ENCODE results near the gene OLFML2A.

OLFML2A gene

DNA sequence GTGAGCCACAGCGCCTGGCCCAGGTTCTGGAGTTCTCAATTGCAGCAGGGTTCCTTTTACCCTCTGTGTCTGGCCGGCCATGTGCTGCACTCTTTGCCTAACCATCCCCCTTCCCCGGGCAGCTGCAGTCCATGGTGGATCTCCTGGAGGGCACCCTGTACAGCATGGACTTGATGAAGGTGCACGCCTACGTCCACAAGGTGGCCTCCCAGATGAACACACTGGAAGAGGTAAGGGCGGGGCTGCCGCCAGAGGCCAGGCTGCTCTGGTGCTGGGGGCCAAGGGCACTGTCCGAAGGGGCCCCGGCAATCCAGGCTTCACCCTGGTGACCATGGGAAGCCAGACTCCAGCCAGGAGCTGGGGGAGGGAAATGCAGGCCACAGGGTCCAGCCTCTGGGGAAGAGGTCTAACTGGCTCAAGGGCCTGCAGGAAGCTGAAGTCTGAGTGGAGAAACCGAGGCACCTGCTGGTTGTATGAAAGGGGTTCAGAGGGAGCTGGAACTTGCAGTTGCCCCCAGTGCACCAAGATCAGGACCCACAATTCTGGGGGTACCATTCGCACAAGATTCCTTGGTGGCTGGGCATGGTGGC, 18.1 kb downstream of the OLFML2A start:
- Histone ChIP-seq H3K79me2 (ENCODE audit: low read length) (no peaks in the 10 kb centered on the region), H3K9me3 (ENCODE audit: insufficient read depth, low read length) (no peaks in the 10 kb centered on the region), H3K27me3 (ENCODE audit: low read depth, low read length) (no peaks in the 10 kb centered on the region), H4K20me1 (ENCODE audit: insufficient read depth, low read length) (no peaks in the 10 kb centered on the region), H3K27ac (ENCODE audit: low read length) (no peak overlapping the region), H3K4me1 (ENCODE audit: low read length) (peaks cover 6% of the 10 kb centered on the region), H3K4me3 (ENCODE audit: low read length) (no peak overlapping the region), H3K4me2 (ENCODE audit: low read length) (no peak overlapping the region), H3K9ac (ENCODE audit: low read length) (no peak overlapping the region), H2AFZ (ENCODE audit: low read depth, low read length) (no peak overlapping the region), H3K36me3 (replicated peaks; ENCODE audit: low read depth, low read length) (no peaks in the 10 kb centered on the region)
- no peak for TF ChIP-seq EZH2phosphoT487 (IDR thresholded peaks at IDR 0.05; ENCODE audit: low read depth)
- TF ChIP-seq CTCF (IDR thresholded peaks at IDR 0.05; ENCODE audit: low read depth, low read length) = peak; percentile 25

DNA sequence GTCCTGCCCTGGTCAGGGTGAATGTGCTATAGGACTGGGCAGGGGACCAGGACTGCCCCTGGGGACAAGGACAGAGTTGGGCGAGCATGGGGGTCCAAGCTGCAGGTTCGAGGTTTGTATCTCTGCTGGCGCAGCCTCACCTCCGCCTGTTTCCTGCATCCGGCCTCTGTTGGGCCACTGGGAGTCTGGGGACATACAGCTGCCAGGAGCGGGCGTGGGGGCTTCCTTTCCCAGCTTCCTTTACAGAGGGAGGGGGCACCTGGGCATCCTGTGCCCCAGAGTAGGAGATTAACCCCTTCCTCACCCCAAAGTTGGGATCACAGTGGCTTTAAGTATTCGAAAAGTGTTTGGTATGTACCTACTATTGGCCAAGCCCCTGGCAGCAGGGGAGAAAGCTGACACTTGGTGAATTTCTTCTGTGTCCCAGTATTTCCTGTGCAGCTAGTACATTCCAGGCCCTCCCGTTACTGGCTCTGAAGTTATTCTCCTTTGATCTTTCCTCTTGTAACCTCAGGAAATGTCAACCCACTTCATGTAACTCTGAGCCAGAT, 19.0 kb downstream of the OLFML2A start:
- H3K4me3 ChIP-seq (ENCODE audit: low read length) = no peak overlapping the region
- no peak overlapping the region for H3K27ac ChIP-seq (ENCODE audit: low read length)

GRCh38 chr9:124797343-124798103, 20.6 kb downstream of the OLFML2A start:
- H3K4me3 ChIP-seq (ENCODE audit: low read length) = no peak overlapping the region
- no peaks in the 10 kb centered on the region for H3K27me3 ChIP-seq (ENCODE audit: low read depth, low read length)
- H3K4me2 ChIP-seq (ENCODE audit: low read length) = no peak overlapping the region
- no peaks in the 10 kb centered on the region for H3K79me2 ChIP-seq (ENCODE audit: low read length)
- H2AFZ ChIP-seq (ENCODE audit: low read depth, low read length) = no peak overlapping the region
- H3K36me3 ChIP-seq (replicated peaks; ENCODE audit: low read depth, low read length) = no peaks in the 10 kb centered on the region
- peaks cover 31% of the 10 kb centered on the region for H3K4me1 ChIP-seq (ENCODE audit: low read length)
- TF ChIP-seq EZH2phosphoT487 (IDR thresholded peaks at IDR 0.05; ENCODE audit: low read depth) (no peak), CTCF (IDR thresholded peaks at IDR 0.05; ENCODE audit: low read depth, low read length) (no peak)
- H4K20me1 ChIP-seq (ENCODE audit: insufficient read depth, low read length) = no peaks in the 10 kb centered on the region
- H3K9me3 ChIP-seq (ENCODE audit: insufficient read depth, low read length) = no peaks in the 10 kb centered on the region
- H3K9ac ChIP-seq (ENCODE audit: low read length) = no peak overlapping the region
- no peak overlapping the region for H3K27ac ChIP-seq (ENCODE audit: low read length)

More for the DNA sequence above, 19.0 kb downstream of the OLFML2A start:
- Histone ChIP-seq H3K9me3 (ENCODE audit: insufficient read depth, low read length) (no peaks in the 10 kb centered on the region), H3K4me1 (ENCODE audit: low read length) (peaks cover 16% of the 10 kb centered on the region), H3K79me2 (ENCODE audit: low read length) (no peaks in the 10 kb centered on the region), H4K20me1 (ENCODE audit: insufficient read depth, low read length) (no peaks in the 10 kb centered on the region), H2AFZ (ENCODE audit: low read depth, low read length) (no peak overlapping the region), H3K9ac (ENCODE audit: low read length) (no peak overlapping the region), H3K4me2 (ENCODE audit: low read length) (no peak overlapping the region), H3K36me3 (replicated peaks; ENCODE audit: low read depth, low read length) (no peaks in the 10 kb centered on the region), H3K27me3 (ENCODE audit: low read depth, low read length) (no peaks in the 10 kb centered on the region)
- TF ChIP-seq CTCF (IDR thresholded peaks at IDR 0.05; ENCODE audit: low read depth, low read length) (no peak), EZH2phosphoT487 (IDR thresholded peaks at IDR 0.05; ENCODE audit: low read depth) (no peak)

GRCh38 chr9:124799274-124800006, 22.5 kb downstream of the OLFML2A start:
- Histone ChIP-seq H3K9me3 (ENCODE audit: insufficient read depth, low read length) (no peaks in the 10 kb centered on the region), H3K4me3 (ENCODE audit: low read length) (no peak overlapping the region), H2AFZ (ENCODE audit: low read depth, low read length) (peak overlapping the region; percentile 61; the same call in 1 of the 2 replicates), H3K9ac (ENCODE audit: low read length) (no peak overlapping the region), H3K4me1 (ENCODE audit: low read length) (peaks cover 31% of the 10 kb centered on the region), H3K27me3 (ENCODE audit: low read depth, low read length) (no peaks in the 10 kb centered on the region), H3K27ac (ENCODE audit: low read length) (no peak overlapping the region), H3K79me2 (ENCODE audit: low read length) (no peaks in the 10 kb centered on the region), H3K4me2 (ENCODE audit: low read length) (peak overlapping the region; percentile 73), H4K20me1 (ENCODE audit: insufficient read depth, low read length) (no peaks in the 10 kb centered on the region), H3K36me3 (replicated peaks; ENCODE audit: low read depth, low read length) (no peaks in the 10 kb centered on the region)
- no peak for TF ChIP-seq CTCF (IDR thresholded peaks at IDR 0.05; ENCODE audit: low read depth, low read length)
- no peak for TF ChIP-seq EZH2phosphoT487 (IDR thresholded peaks at IDR 0.05; ENCODE audit: low read depth)
